ENCODE results near the gene MOB3A. TPM values are rescaled to one million over a fixed set of nuclear protein-coding genes. Genes with fewer than 3 reads are reported as not detected.

Gene MOB3A
- total and polyA plus RNA-seq, 4 donors, result 3.4 to 8.7 (median 6.5) TPM

GRCh38 chr19:2110822-2111221 lies 14.7 kb upstream of the MOB3A start:
- DNase-seq (ENCODE audit: low spot score), result no peak
- H3K27ac ChIP-seq (ENCODE audit: low read depth in 1 of 2, low read length in 2 of 2), result no peak overlapping the region
- no peaks in the 10 kb centered on the region for H3K27me3 ChIP-seq (ENCODE audit: control insufficient read depth in 4 of 4, insufficient read depth in 4 of 4, low read length in 3 of 4)
- H3K4me3 ChIP-seq (ENCODE audit: low read depth in 1 of 3, low read length in 3 of 3), result no peak overlapping the region
- no peaks in the 10 kb centered on the region for H3K4me1 ChIP-seq (ENCODE audit: control insufficient read depth in 4 of 4, insufficient read depth in 4 of 4, low read length in 3 of 4)
- WGBS, result 94% methylated on average over 13 of the region's 13 CpGs
- H3K9ac ChIP-seq (ENCODE audit: low read depth in 1 of 2, low read length in 2 of 2), result no peak overlapping the region
- peaks cover 46 to 93% (median 57%) of the 10 kb centered on the region in 4 donors for H3K36me3 ChIP-seq (ENCODE audit: control insufficient read depth in 4 of 4, insufficient read depth in 3 of 4, low read depth in 1 of 4, low read length in 3 of 4)
- TF ChIP-seq, protein P1, sequence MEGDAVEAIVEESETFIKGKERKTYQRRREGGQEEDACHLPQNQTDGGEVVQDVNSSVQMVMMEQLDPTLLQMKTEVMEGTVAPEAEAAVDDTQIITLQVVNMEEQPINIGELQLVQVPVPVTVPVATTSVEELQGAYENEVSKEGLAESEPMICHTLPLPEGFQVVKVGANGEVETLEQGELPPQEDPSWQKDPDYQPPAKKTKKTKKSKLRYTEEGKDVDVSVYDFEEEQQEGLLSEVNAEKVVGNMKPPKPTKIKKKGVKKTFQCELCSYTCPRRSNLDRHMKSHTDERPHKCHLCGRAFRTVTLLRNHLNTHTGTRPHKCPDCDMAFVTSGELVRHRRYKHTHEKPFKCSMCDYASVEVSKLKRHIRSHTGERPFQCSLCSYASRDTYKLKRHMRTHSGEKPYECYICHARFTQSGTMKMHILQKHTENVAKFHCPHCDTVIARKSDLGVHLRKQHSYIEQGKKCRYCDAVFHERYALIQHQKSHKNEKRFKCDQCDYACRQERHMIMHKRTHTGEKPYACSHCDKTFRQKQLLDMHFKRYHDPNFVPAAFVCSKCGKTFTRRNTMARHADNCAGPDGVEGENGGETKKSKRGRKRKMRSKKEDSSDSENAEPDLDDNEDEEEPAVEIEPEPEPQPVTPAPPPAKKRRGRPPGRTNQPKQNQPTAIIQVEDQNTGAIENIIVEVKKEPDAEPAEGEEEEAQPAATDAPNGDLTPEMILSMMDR (IDR thresholded peaks at IDR 0.05; ENCODE audit: low read depth, low read length, missing input control), result no peak
- no peak for TF ChIP-seq RXRA (IDR thresholded peaks at IDR 0.05)
- TF ChIP-seq HNF4A (conservative IDR thresholded peaks at IDR 0.05), result no peak
- TF ChIP-seq SP1 (IDR thresholded peaks at IDR 0.05), result no peak
- TF ChIP-seq, protein P2, sequence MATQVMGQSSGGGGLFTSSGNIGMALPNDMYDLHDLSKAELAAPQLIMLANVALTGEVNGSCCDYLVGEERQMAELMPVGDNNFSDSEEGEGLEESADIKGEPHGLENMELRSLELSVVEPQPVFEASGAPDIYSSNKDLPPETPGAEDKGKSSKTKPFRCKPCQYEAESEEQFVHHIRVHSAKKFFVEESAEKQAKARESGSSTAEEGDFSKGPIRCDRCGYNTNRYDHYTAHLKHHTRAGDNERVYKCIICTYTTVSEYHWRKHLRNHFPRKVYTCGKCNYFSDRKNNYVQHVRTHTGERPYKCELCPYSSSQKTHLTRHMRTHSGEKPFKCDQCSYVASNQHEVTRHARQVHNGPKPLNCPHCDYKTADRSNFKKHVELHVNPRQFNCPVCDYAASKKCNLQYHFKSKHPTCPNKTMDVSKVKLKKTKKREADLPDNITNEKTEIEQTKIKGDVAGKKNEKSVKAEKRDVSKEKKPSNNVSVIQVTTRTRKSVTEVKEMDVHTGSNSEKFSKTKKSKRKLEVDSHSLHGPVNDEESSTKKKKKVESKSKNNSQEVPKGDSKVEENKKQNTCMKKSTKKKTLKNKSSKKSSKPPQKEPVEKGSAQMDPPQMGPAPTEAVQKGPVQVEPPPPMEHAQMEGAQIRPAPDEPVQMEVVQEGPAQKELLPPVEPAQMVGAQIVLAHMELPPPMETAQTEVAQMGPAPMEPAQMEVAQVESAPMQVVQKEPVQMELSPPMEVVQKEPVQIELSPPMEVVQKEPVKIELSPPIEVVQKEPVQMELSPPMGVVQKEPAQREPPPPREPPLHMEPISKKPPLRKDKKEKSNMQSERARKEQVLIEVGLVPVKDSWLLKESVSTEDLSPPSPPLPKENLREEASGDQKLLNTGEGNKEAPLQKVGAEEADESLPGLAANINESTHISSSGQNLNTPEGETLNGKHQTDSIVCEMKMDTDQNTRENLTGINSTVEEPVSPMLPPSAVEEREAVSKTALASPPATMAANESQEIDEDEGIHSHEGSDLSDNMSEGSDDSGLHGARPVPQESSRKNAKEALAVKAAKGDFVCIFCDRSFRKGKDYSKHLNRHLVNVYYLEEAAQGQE (IDR thresholded peaks at IDR 0.05), result no peak
- TF ChIP-seq FOXA1 (IDR thresholded peaks at IDR 0.05), result no peak
- no peak for TF ChIP-seq TAF1 (conservative IDR thresholded peaks at IDR 0.05)
- no peaks in the 10 kb centered on the region for H3K9me3 ChIP-seq (ENCODE audit: control insufficient read depth in 4 of 4, low read length in 3 of 4)

DNA sequence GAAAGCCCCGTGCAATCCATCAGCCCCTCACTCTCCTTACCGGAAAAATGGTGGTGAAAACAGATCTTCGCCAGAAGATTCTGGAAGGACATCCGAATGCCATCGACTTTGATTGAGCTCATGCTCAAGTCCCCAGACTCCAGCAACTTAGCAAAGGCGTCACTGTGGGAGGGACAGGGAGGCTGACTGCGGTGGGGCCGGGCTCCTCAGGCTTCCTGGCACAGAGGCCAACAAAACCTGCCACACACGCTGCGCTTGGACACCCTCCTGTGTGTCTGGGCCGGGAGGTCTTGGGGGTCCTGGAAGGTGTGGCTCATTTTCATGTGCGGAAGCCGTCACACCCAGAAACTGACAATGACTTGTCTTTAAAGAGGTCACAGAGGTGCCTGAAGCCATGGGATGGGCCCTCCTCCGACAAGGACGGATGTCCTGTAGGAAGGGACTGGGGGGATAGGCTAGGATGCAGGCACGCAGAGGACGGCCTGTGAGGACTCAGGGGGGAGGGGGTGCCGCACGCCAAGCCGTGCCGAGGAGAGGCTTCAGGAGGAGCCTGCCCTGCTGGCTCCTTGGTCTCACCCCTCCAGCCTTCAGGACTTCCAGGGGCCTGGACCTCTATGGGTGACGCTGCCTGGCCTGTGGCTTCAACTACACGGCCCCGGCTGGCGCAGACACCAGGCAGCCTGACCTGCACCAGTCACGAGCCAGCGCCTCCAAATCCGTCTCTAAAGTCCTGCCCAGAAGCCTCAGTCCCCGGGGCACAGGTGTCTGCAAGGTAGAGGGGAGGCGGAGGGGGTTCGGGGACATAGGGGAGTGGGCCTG lies 13.1 kb upstream of the MOB3A start:
- no peak overlapping the region for H3K4me3 ChIP-seq (ENCODE audit: low read depth in 1 of 3, low read length in 3 of 3)
- WGBS, result 91% methylated on average over 31 of the region's 31 CpGs
- H3K27ac ChIP-seq (ENCODE audit: low read depth in 1 of 2, low read length in 2 of 2), result no peak overlapping the region
- no peak for DNase-seq (ENCODE audit: low spot score)
- no peaks in the 10 kb centered on the region for H3K9me3 ChIP-seq (ENCODE audit: control insufficient read depth in 4 of 4, low read length in 3 of 4)
- TF ChIP-seq, protein P2 (IDR thresholded peaks at IDR 0.05), result no peak
- TF ChIP-seq EGR1 (IDR thresholded peaks at IDR 0.05; ENCODE audit: low read depth in 2 of 2) (no peak), HNF4G (IDR thresholded peaks at IDR 0.05) (no peak), FOXA2 (IDR thresholded peaks at IDR 0.05) (no peak), RAD21 (IDR thresholded peaks at IDR 0.05) (no peak), JUND (IDR thresholded peaks at IDR 0.05) (no peak), YY1 (IDR thresholded peaks at IDR 0.05) (no peak), ATF3 (IDR thresholded peaks at IDR 0.05) (no peak), SP1 (IDR thresholded peaks at IDR 0.05) (no peak), GABPA (IDR thresholded peaks at IDR 0.05 in 1 of 2, conservative IDR thresholded peaks at IDR 0.05 in 1 of 2) (no peak), NR2F2 (IDR thresholded peaks at IDR 0.05) (no peak)
- TF ChIP-seq, protein P1 (IDR thresholded peaks at IDR 0.05; ENCODE audit: low read depth, low read length, missing input control), result no peak
- peaks cover 40 to 82% (median 46%) of the 10 kb centered on the region in 4 donors for H3K36me3 ChIP-seq (ENCODE audit: control insufficient read depth in 4 of 4, insufficient read depth in 3 of 4, low read depth in 1 of 4, low read length in 3 of 4)
- H3K27me3 ChIP-seq (ENCODE audit: control insufficient read depth in 4 of 4, insufficient read depth in 4 of 4, low read length in 3 of 4), result no peaks in the 10 kb centered on the region
- no peak overlapping the region for H3K9ac ChIP-seq (ENCODE audit: low read depth in 1 of 2, low read length in 2 of 2)
- no peaks in the 10 kb centered on the region for H3K4me1 ChIP-seq (ENCODE audit: control insufficient read depth in 4 of 4, insufficient read depth in 4 of 4, low read length in 3 of 4)
